ENCODE measurements around the gene CHRND. TPM values are rescaled to one million over a fixed set of nuclear protein-coding genes. Genes with fewer than 3 reads are reported as not detected.

CHRND gene
- total RNA-seq, 3 donors from 2014 or later, result not detected

- Histone ChIP-seq H3K9me3 (no peaks in the 10 kb centered on the region), H3K4me1 (no peaks in the 10 kb centered on the region), H3K27me3 (peaks cover 0 to 9% of the 10 kb centered on the region in 2 donors), H3K36me3 (no peaks in the 10 kb centered on the region), H3K4me3 (no peak overlapping the region), H3K27ac (no peak overlapping the region)
- intact Hi-C loops (cut with DNase I; ENCODE audit: low total_unique reads), result no loop called here
- TF ChIP-seq CTCF (IDR thresholded peaks at IDR 0.05) (no peak), POLR2AphosphoS5 (IDR thresholded peaks at IDR 0.05) (no peak), POLR2A (IDR thresholded peaks at IDR 0.05) (no peak)
- peak in 1 of 2 donors; percentile 47 for DNase-seq (ENCODE audit: low spot score in 2 of 2)
Measured at GRCh38 chr2:232542715-232543467, 16.9 kb downstream of the CHRND start.

GRCh38 chr2:232543491-232543890 lies 17.5 kb downstream of the CHRND start:
- Histone ChIP-seq H3K27me3 (peaks cover 0 to 9% of the 10 kb centered on the region in 2 donors), H3K36me3 (no peaks in the 10 kb centered on the region), H3K27ac (no peak overlapping the region), H3K4me3 (no peak overlapping the region), H3K4me1 (no peaks in the 10 kb centered on the region), H3K9me3 (no peaks in the 10 kb centered on the region)
- TF ChIP-seq POLR2AphosphoS5 (IDR thresholded peaks at IDR 0.05) (no peak), POLR2A (IDR thresholded peaks at IDR 0.05) (no peak), CTCF (IDR thresholded peaks at IDR 0.05) (no peak)
- no peak for DNase-seq (ENCODE audit: low spot score in 2 of 2)
- intact Hi-C loops (cut with DNase I; ENCODE audit: low total_unique reads), result no loop called here

GRCh38 chr2:232543928-232544631 lies 18.1 kb downstream of the CHRND start:
- Histone ChIP-seq H3K9me3 (no peaks in the 10 kb centered on the region), H3K4me1 (no peaks in the 10 kb centered on the region), H3K27ac (no peak overlapping the region), H3K36me3 (no peaks in the 10 kb centered on the region), H3K27me3 (peaks cover 0 to 9% of the 10 kb centered on the region in 2 donors), H3K4me3 (no peak overlapping the region)
- no peak for TF ChIP-seq POLR2A (IDR thresholded peaks at IDR 0.05)
- TF ChIP-seq POLR2AphosphoS5 (IDR thresholded peaks at IDR 0.05), result no peak
- no peak for TF ChIP-seq CTCF (IDR thresholded peaks at IDR 0.05)
- intact Hi-C loops (cut with DNase I; ENCODE audit: low total_unique reads), result no loop called here
- DNase-seq (ENCODE audit: low spot score in 2 of 2), result no peak

- no peak for DNase-seq (ENCODE audit: low spot score in 2 of 2)
- H3K36me3 ChIP-seq, result no peaks in the 10 kb centered on the region
- H3K4me3 ChIP-seq, result no peak overlapping the region
- H3K27me3 ChIP-seq, result peaks cover 0 to 9% of the 10 kb centered on the region in 2 donors
- H3K9me3 ChIP-seq, result no peaks in the 10 kb centered on the region
- TF ChIP-seq POLR2AphosphoS5 (IDR thresholded peaks at IDR 0.05), result no peak
- TF ChIP-seq CTCF (IDR thresholded peaks at IDR 0.05), result no peak
- no peak for TF ChIP-seq POLR2A (IDR thresholded peaks at IDR 0.05)
- H3K4me1 ChIP-seq, result no peaks in the 10 kb centered on the region
- no peak overlapping the region for H3K27ac ChIP-seq
- intact Hi-C loops (cut with DNase I; ENCODE audit: low total_unique reads), result no loop called here
Measured at GRCh38 chr2:232544674-232545073, 18.7 kb downstream of the CHRND start.
